SK-N-SH (cell line): ENCODE results near the gene DYRK1A.

ENCODE experiments used
- CTCF ChIP-seq: fragments of 200-600 bp; sonication (generic); IDR thresholded peaks from 2 replicates; pipeline ENCODE4 v1.6.1; 2017; ENCODE audit warnings: antibody characterized with exemption, mild to moderate bottlenecking, moderate library complexity
- ELF1 ChIP-seq: IDR thresholded peaks from 2 replicates; pipeline ENCODE4 v1.4.0; 2012
- IRF3 ChIP-seq: fragments of 150-350 bp; IDR thresholded peaks from 2 replicates; pipeline ENCODE4 v1.6.1; 2016; ENCODE audit warnings: mild to moderate bottlenecking, low read depth, low read length
- MAX ChIP-seq: IDR thresholded peaks from 2 replicates; pipeline ENCODE4 v1.4.0; 2012; ENCODE audit warnings: low read depth
- NFIC ChIP-seq: IDR thresholded peaks from 2 replicates; pipeline ENCODE4 v1.4.0; 2012; ENCODE audit warnings: borderline replicate concordance
- POLR2AphosphoS5 ChIP-seq: IDR thresholded peaks from 2 replicates; pipeline ENCODE4 v1.6.1; 2012; ENCODE audit warnings: low read depth, low read length
- RAD21 ChIP-seq: IDR thresholded peaks from 2 replicates; pipeline ENCODE4 v1.6.1; 2012; ENCODE audit warnings: mild to moderate bottlenecking, low read length
- REST ChIP-seq: IDR thresholded peaks from 2 replicates; pipeline ENCODE4 v1.6.1; 2012; ENCODE audit warnings: mild to moderate bottlenecking, low read depth, low read length, moderate library complexity
- USF1 ChIP-seq: IDR thresholded peaks from 2 replicates; pipeline ENCODE4 v1.4.0; 2012; ENCODE audit warnings: low read depth, borderline replicate concordance
- YY1 ChIP-seq: IDR thresholded peaks from 2 replicates; pipeline ENCODE4 v1.4.0; 2012; ENCODE audit warnings: low read depth, mild to moderate bottlenecking

GRCh38 chr21:37335053-37335452, 31.5 kb upstream of the DYRK1A start:
- TF ChIP-seq CTCF, result no peak
- TF ChIP-seq REST, result no peak
- TF ChIP-seq MAX, result no peak
- no peak for TF ChIP-seq NFIC
- no peak for TF ChIP-seq RAD21
- TF ChIP-seq ELF1, result no peak
- no peak for TF ChIP-seq YY1
- TF ChIP-seq POLR2AphosphoS5, result no peak
- no peak for TF ChIP-seq IRF3
- TF ChIP-seq USF1, result no peak
